Measurements from ENCODE around the gene CCDC198. TPM values are rescaled to one million over a fixed set of nuclear protein-coding genes. Genes with fewer than 3 reads are reported as not detected.

Gene CCDC198
- total RNA-seq, 1 experiment from 2014 or later, result 0.15 TPM

DNA sequence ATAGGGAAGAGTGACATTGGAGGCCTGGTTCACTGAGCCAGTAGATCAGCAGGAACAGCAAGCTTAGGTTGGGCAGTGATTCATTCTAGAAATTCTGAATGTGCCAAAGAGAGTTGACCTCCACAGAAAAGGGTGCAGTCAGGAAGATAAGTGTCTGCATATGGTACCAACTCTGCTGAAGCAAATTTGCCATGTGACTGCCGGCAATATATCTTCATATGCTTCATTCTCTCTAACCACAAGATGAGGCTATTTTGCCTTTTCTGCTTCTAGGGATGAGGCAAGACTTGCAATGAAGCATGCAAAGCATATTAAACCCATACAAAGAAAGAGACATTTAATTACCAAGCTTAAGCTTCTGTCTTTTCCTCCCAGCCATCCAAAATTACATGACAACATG is 13.6 kb downstream of the CCDC198 start:
- no peaks in the 10 kb centered on the region for H3K36me3 ChIP-seq (ENCODE audit: low read depth, low read length)
- H4K20me1 ChIP-seq (ENCODE audit: low read length), result no peaks in the 10 kb centered on the region
- H3K9me3 ChIP-seq (ENCODE audit: low read length), result no peaks in the 10 kb centered on the region
- H3K4me1 ChIP-seq (ENCODE audit: insufficient read depth, low read length), result no peaks in the 10 kb centered on the region
- H3K27me3 ChIP-seq (ENCODE audit: low read length), result peaks cover 81% of the 10 kb centered on the region
- no peak for DNase-seq
- no peak overlapping the region for H3K4me2 ChIP-seq (ENCODE audit: low read length)
- no peaks in the 10 kb centered on the region for H3K9me2 ChIP-seq (replicated peaks; ENCODE audit: low read length)
- no peak overlapping the region for H3K27ac ChIP-seq (ENCODE audit: low read length)
- H3K4me3 ChIP-seq (ENCODE audit: low read length), result no peak overlapping the region
- intact Hi-C loops (cut with micrococcal nuclease), result no loop called here
- H3F3A ChIP-seq (ENCODE audit: low read length, unreplicated experiment), result no peaks in the 10 kb centered on the region
- H3K79me2 ChIP-seq (ENCODE audit: low read length), result no peaks in the 10 kb centered on the region
- H3K9ac ChIP-seq (ENCODE audit: low read length), result no peak overlapping the region
- TF ChIP-seq, protein P1, sequence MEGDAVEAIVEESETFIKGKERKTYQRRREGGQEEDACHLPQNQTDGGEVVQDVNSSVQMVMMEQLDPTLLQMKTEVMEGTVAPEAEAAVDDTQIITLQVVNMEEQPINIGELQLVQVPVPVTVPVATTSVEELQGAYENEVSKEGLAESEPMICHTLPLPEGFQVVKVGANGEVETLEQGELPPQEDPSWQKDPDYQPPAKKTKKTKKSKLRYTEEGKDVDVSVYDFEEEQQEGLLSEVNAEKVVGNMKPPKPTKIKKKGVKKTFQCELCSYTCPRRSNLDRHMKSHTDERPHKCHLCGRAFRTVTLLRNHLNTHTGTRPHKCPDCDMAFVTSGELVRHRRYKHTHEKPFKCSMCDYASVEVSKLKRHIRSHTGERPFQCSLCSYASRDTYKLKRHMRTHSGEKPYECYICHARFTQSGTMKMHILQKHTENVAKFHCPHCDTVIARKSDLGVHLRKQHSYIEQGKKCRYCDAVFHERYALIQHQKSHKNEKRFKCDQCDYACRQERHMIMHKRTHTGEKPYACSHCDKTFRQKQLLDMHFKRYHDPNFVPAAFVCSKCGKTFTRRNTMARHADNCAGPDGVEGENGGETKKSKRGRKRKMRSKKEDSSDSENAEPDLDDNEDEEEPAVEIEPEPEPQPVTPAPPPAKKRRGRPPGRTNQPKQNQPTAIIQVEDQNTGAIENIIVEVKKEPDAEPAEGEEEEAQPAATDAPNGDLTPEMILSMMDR (conservative IDR thresholded peaks at IDR 0.05; ENCODE audit: low read depth, low read length), result no peak
- no peak for ATAC-seq
- H2AFZ ChIP-seq (ENCODE audit: low read length), result no peak overlapping the region
- POLR2A ChIA-PET (ENCODE audit: unreplicated experiment), result no interaction called here
- CTCF ChIA-PET, result no interaction called here
- BruUV-seq (replicated peaks), result no TSS peak

DNA sequence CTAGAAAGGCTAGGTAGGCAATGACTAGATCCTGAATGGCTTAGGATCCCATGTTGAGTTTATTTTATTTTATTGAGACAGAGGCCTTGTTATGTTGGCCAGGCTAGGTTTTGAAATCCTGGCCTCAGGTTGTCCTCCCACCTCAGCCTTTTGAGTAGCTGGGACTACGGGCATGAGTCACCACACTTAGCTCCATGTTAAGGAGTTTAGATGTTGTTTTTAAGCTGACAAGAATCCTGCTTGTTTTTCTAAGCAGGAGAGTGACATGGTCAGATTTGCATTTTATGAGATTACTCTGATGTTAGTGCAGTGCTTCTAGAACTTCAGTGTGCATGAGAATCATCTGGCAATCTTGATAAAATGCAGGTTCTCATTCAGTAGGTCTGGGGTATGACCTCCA is 14.5 kb downstream of the CCDC198 start:
- no peak overlapping the region for H3K27ac ChIP-seq (ENCODE audit: low read length)
- BruUV-seq (replicated peaks), result no TSS peak
- DNase-seq (no peak), ATAC-seq (no peak)
- peaks cover 72% of the 10 kb centered on the region for H3K27me3 ChIP-seq (ENCODE audit: low read length)
- TF ChIP-seq, protein P1 (conservative IDR thresholded peaks at IDR 0.05; ENCODE audit: low read depth, low read length), result no peak
- no peak for TF ChIP-seq EZH2phosphoT487 (IDR thresholded peaks at IDR 0.05; ENCODE audit: borderline replicate concordance, low read length)
- TF ChIP-seq EZH2 (IDR thresholded peaks at IDR 0.05; ENCODE audit: low read length, unreplicated experiment), result no peak
- ChIA-PET CTCF (no interaction called here), POLR2A (ENCODE audit: unreplicated experiment) (interaction anchor here (0.6 kb wide), 1 partner anchor 598 kb away, joined by 4 read pairs; no protein-coding TSS in a partner anchor)
- no peak overlapping the region for H3K9ac ChIP-seq (ENCODE audit: low read length)
- H3K36me3 ChIP-seq (ENCODE audit: low read depth, low read length), result no peaks in the 10 kb centered on the region
- no peaks in the 10 kb centered on the region for H3K9me2 ChIP-seq (replicated peaks; ENCODE audit: low read length)
- no peak overlapping the region for H3K4me3 ChIP-seq (ENCODE audit: low read length)
- no peaks in the 10 kb centered on the region for H3K79me2 ChIP-seq (ENCODE audit: low read length)
- no peak overlapping the region for H3K4me2 ChIP-seq (ENCODE audit: low read length)
- H2AFZ ChIP-seq (ENCODE audit: low read length), result no peak overlapping the region
- H3K4me1 ChIP-seq (ENCODE audit: insufficient read depth, low read length), result peaks cover under 1% of the 10 kb centered on the region; the same call in 1 of the 2 replicates
- intact Hi-C loops (cut with micrococcal nuclease), result no loop called here
- no peaks in the 10 kb centered on the region for H3K9me3 ChIP-seq (ENCODE audit: low read length)
- H3F3A ChIP-seq (ENCODE audit: low read length, unreplicated experiment), result no peaks in the 10 kb centered on the region
- no peaks in the 10 kb centered on the region for H4K20me1 ChIP-seq (ENCODE audit: low read length)

DNA sequence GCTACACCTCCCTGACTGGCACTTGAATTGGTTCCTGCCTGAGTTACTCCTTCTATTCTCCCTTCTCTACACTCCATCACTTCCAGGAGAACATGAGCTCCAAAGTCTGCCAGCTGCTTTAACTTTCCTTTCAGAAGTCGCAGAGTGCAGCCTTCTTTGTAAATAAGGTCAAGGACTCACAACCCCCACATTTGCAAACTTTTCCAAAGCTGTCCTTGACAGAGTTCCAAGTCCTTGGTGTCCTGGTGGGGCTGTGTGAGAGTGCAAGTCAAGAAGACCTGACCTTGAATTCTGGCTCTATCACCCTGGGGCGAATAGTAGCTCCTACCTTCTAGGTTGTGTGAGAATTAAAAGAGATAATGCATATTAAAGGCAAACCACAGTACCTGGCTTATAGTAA is 15.6 kb downstream of the CCDC198 start:
- POLR2A ChIA-PET (ENCODE audit: unreplicated experiment), result no interaction called here
- no peak overlapping the region for H2AFZ ChIP-seq (ENCODE audit: low read length)
- no peaks in the 10 kb centered on the region for H3F3A ChIP-seq (ENCODE audit: low read length, unreplicated experiment)
- no peak overlapping the region for H3K27ac ChIP-seq (ENCODE audit: low read length)
- no peak for ATAC-seq
- H3K9ac ChIP-seq (ENCODE audit: low read length), result no peak overlapping the region
- H3K27me3 ChIP-seq (ENCODE audit: low read length), result peaks cover 61% of the 10 kb centered on the region
- H3K9me2 ChIP-seq (replicated peaks; ENCODE audit: low read length), result no peaks in the 10 kb centered on the region
- peaks cover 4% of the 10 kb centered on the region; the same call in 1 of the 2 replicates for H3K4me1 ChIP-seq (ENCODE audit: insufficient read depth, low read length)
- CTCF ChIA-PET, result no interaction called here
- no peaks in the 10 kb centered on the region for H4K20me1 ChIP-seq (ENCODE audit: low read length)
- H3K9me3 ChIP-seq (ENCODE audit: low read length), result no peaks in the 10 kb centered on the region
- H3K4me2 ChIP-seq (ENCODE audit: low read length), result no peak overlapping the region
- H3K79me2 ChIP-seq (ENCODE audit: low read length), result no peaks in the 10 kb centered on the region
- TF ChIP-seq EZH2 (IDR thresholded peaks at IDR 0.05; ENCODE audit: low read length, unreplicated experiment) (no peak), EZH2phosphoT487 (IDR thresholded peaks at IDR 0.05; ENCODE audit: borderline replicate concordance, low read length) (no peak)
- TF ChIP-seq, protein P1 (conservative IDR thresholded peaks at IDR 0.05; ENCODE audit: low read depth, low read length), result no peak
- BruUV-seq (replicated peaks), result no TSS peak
- intact Hi-C loops (cut with micrococcal nuclease), result no loop called here
- H3K4me3 ChIP-seq (ENCODE audit: low read length), result no peak overlapping the region
- no peaks in the 10 kb centered on the region for H3K36me3 ChIP-seq (ENCODE audit: low read depth, low read length)
- DNase-seq, result no peak

Measured in PC-3 (cell line).